ENCODE measurements around the gene SKAP2. TPM values are rescaled to one million over a fixed set of nuclear protein-coding genes. Genes with fewer than 3 reads are reported as not detected.

SKAP2 gene
- polyA plus RNA-seq, 1 of the 3 experiments (the other 2 are of a cell fraction) = 0.69 TPM

GRCh38 chr7:26624431-26624830 lies 240.0 kb downstream of the SKAP2 start:
- POLR2A ChIA-PET = no interaction called here
- Histone ChIP-seq H3F3A (replicated peaks; ENCODE audit: insufficient read depth) (no peaks in the 10 kb centered on the region), H3K4me2 (no peak overlapping the region), H3K9me2 (no peaks in the 10 kb centered on the region), H3K36me3 (replicated peaks in 1 of 2; ENCODE audit: control insufficient read depth in 1 of 2, insufficient read depth in 2 of 2, low read length in 1 of 2) (no peaks in the 10 kb centered on the region), H3K9ac (no peak overlapping the region), H3K9me3 (no peaks in the 10 kb centered on the region), H3K4me3 (ENCODE audit: low read depth in 2 of 2, low read length in 1 of 2) (no peak overlapping the region), H3K79me2 (ENCODE audit: insufficient read depth) (no peaks in the 10 kb centered on the region), H2AFZ (ENCODE audit: low read depth) (no peak overlapping the region), H4K20me1 (ENCODE audit: insufficient read depth) (no peaks in the 10 kb centered on the region), H3K27me3 (ENCODE audit: insufficient read depth) (no peaks in the 10 kb centered on the region), H3K27ac (ENCODE audit: low read depth in 2 of 2, low read length in 1 of 2) (no peak overlapping the region), H3K4me1 (ENCODE audit: control insufficient read depth in 1 of 2, insufficient read depth in 2 of 2, low read depth in 1 of 2, low read length in 1 of 2) (peaks cover 0 to 4% of the 10 kb centered on the region in 2 experiments; a peak in 1 of 4 replicates)
- CTCF ChIA-PET = no interaction called here
- TF ChIP-seq, protein P1, sequence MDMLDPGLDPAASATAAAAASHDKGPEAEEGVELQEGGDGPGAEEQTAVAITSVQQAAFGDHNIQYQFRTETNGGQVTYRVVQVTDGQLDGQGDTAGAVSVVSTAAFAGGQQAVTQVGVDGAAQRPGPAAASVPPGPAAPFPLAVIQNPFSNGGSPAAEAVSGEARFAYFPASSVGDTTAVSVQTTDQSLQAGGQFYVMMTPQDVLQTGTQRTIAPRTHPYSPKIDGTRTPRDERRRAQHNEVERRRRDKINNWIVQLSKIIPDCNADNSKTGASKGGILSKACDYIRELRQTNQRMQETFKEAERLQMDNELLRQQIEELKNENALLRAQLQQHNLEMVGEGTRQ (IDR thresholded peaks at IDR 0.05; ENCODE audit: borderline replicate concordance, low read depth, low read length) = no peak
- TF ChIP-seq, protein P2, sequence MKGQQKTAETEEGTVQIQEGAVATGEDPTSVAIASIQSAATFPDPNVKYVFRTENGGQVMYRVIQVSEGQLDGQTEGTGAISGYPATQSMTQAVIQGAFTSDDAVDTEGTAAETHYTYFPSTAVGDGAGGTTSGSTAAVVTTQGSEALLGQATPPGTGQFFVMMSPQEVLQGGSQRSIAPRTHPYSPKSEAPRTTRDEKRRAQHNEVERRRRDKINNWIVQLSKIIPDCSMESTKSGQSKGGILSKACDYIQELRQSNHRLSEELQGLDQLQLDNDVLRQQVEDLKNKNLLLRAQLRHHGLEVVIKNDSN (IDR thresholded peaks at IDR 0.05; ENCODE audit: borderline replicate concordance, low read depth) = no peak
- no peak for TF ChIP-seq EZH2phosphoT487 (IDR thresholded peaks at IDR 0.05; ENCODE audit: borderline replicate concordance, low read depth)
- TF ChIP-seq FOXM1 (IDR thresholded peaks at IDR 0.05; ENCODE audit: low read depth) = no peak
- TF ChIP-seq, protein P3, sequence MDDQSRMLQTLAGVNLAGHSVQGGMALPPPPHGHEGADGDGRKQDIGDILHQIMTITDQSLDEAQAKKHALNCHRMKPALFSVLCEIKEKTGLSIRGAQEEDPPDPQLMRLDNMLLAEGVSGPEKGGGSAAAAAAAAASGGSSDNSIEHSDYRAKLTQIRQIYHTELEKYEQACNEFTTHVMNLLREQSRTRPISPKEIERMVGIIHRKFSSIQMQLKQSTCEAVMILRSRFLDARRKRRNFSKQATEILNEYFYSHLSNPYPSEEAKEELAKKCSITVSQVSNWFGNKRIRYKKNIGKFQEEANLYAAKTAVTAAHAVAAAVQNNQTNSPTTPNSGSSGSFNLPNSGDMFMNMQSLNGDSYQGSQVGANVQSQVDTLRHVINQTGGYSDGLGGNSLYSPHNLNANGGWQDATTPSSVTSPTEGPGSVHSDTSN (IDR thresholded peaks at IDR 0.05) = no peak
- TF ChIP-seq POLR2AphosphoS5 (IDR thresholded peaks at IDR 0.05; ENCODE audit: low read depth, low read length) = no peak
- TF ChIP-seq MXI1 (IDR thresholded peaks at IDR 0.05; ENCODE audit: low read depth, low read length) = no peak
- no peak for TF ChIP-seq CHD2 (IDR thresholded peaks at IDR 0.05; ENCODE audit: low read length, partially characterized antibody)
- no peak for TF ChIP-seq EP300 (IDR thresholded peaks at IDR 0.05; ENCODE audit: borderline replicate concordance in 1 of 2, low read depth in 1 of 2, low read length in 1 of 2)
- no peak for TF ChIP-seq SMC3 (IDR thresholded peaks at IDR 0.05; ENCODE audit: low read depth, low read length)
- TF ChIP-seq ELF1 (IDR thresholded peaks at IDR 0.05) = no peak
- TF ChIP-seq GABPA (IDR thresholded peaks at IDR 0.05; ENCODE audit: low read depth) = no peak
- TF ChIP-seq NRF1 (IDR thresholded peaks at IDR 0.05; ENCODE audit: low read depth, low read length) = no peak
- no peak for TF ChIP-seq TEAD4 (IDR thresholded peaks at IDR 0.05; ENCODE audit: borderline replicate concordance, insufficient read depth)
- no peak for TF ChIP-seq IRF3 (IDR thresholded peaks at IDR 0.05; ENCODE audit: low read depth, low read length)
- no peak for TF ChIP-seq TAF1 (IDR thresholded peaks at IDR 0.05; ENCODE audit: borderline replicate concordance, low read depth, low read length)
- DNase-seq = no peak
- WGBS (ENCODE audit: low lambda C conversion rate) = 33% methylated on average over 5 of the region's 5 CpGs
